Cardiac muscle cell (in vitro differentiated cells and primary cell): Measurements from ENCODE around the gene MID2. TPM values are rescaled to one million over a fixed set of nuclear protein-coding genes. Genes with fewer than 3 reads are reported as not detected.
A peak's percentile ranks its signal among the peaks of the same experiment; 100 is the strongest.

Experiments
- DNase-seq, 2 donors: peaks; one replicate each; pipeline versions ENCODE4 v3.0.0 to v3.0.0-alpha.2; 2010 to 2017; ENCODE audit warnings: low read depth in 1 of 2, low spot score in 1 of 2
- H3K27ac ChIP-seq: fragments of 200-600 bp; sonication (generic); 2 replicates; pipeline ENCODE4 v1.5.1; 2016
- H3K27me3 ChIP-seq: fragments of 200-600 bp; sonication (generic); 2 replicates; pipeline ENCODE4 v1.6.0; 2016; ENCODE audit warnings: control low read depth
- H3K36me3 ChIP-seq: fragments of 200-600 bp; sonication (generic); 2 replicates; pipeline ENCODE4 v1.5.1; 2016; ENCODE audit warnings: control low read depth
- H3K4me1 ChIP-seq: fragments of 200-600 bp; sonication (generic); 2 replicates; pipeline ENCODE4 v1.8.1; 2017; ENCODE audit warnings: low read depth, mild to moderate bottlenecking, mixed run types
- H3K4me3 ChIP-seq: fragments of 200-600 bp; sonication (generic); 2 replicates; pipeline ENCODE4 v1.5.1; 2016; ENCODE audit warnings: mild to moderate bottlenecking
- H3K9me3 ChIP-seq: fragments of 200-600 bp; sonication (generic); 2 replicates; pipeline ENCODE4 v1.5.1; 2017; ENCODE audit warnings: low read depth, mild to moderate bottlenecking, control low read depth
- CTCF ChIP-seq: IDR thresholded peaks from 2 replicates; pipeline ENCODE4 v1.5.1; 2012; ENCODE audit warnings: low read depth, mild to moderate bottlenecking, low read length
- polyA plus RNA-seq: library from polyadenylated mRNA; unstranded; fragments of >200 nt; fragmentation: Nextera tagmentation; extraction: Ambion mirVana; gene quantifications from 2 replicates; pipeline ENCODE4 v1.2.1, GENCODE V29; 2016
- total RNA-seq: library from RNA; depleted of rRNA; stranded (reverse); fragments of >200 nt; gene quantifications from 2 replicates; pipeline ENCODE4 v1.2.3, GENCODE V29; 2016

Gene MID2
- total and polyA plus RNA-seq, 2 experiments from 2014 or later, result 9.9 to 30.0 TPM

GRCh38 chrX:107834275-107835201, 8.9 kb downstream of the MID2 start:
- Histone ChIP-seq H3K9me3 (no peaks in the 10 kb centered on the region), H3K27ac (no peak overlapping the region)
- no peak for TF ChIP-seq CTCF

DNA sequence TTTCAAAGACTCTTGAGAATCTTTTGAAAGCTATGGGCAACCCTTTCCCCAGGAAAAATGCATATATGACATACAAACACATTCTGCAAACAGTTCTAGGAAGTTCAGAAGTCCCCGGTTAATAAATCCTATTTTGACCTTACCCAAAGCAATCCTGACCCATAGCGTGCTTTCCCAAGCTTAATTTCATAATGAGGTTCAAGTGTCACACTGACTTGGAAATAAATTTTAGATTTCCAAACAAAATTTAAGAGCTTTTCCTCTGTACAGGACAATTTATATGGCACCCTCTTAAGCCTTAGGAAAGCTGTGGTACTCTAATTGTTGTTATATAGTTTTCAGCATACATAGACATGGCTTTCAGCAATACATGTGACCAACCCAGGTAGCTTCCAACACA, 11.3 kb downstream of the MID2 start:
- Histone ChIP-seq H3K9me3 (no peaks in the 10 kb centered on the region), H3K4me3 (no peak overlapping the region), H3K36me3 (no peaks in the 10 kb centered on the region), H3K27me3 (no peaks in the 10 kb centered on the region), H3K4me1 (no peaks in the 10 kb centered on the region), H3K27ac (no peak overlapping the region)
- no peak for DNase-seq
- TF ChIP-seq CTCF, result no peak

More at GRCh38 chrX:107834275-107835201, 8.9 kb downstream of the MID2 start:
- no peaks in the 10 kb centered on the region for H3K4me1 ChIP-seq
- H3K4me3 ChIP-seq, result no peak overlapping the region
- no peaks in the 10 kb centered on the region for H3K27me3 ChIP-seq
- peak in 1 of 2 donors; percentile 43 for DNase-seq
- no peaks in the 10 kb centered on the region for H3K36me3 ChIP-seq

DNA sequence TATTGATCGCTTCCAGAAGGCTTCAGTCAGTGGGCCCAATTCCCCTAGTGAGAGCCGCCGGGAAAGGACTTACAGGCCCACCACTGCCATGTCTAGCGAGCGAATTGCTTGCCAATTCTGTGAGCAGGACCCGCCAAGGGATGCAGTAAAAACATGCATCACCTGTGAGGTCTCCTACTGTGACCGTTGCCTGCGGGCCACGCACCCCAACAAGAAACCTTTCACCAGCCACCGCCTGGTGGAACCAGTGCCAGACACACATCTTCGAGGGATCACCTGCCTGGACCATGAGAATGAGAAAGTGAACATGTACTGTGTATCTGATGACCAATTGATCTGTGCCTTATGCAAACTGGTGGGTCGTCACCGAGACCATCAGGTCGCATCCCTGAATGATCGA, 15.3 kb downstream of the MID2 start:
- Histone ChIP-seq H3K27me3 (no peaks in the 10 kb centered on the region), H3K4me1 (peaks cover 25% of the 10 kb centered on the region), H3K9me3 (no peaks in the 10 kb centered on the region), H3K27ac (no peak overlapping the region), H3K36me3 (no peaks in the 10 kb centered on the region), H3K4me3 (no peak overlapping the region)
- no peak for TF ChIP-seq CTCF
- no peak for DNase-seq

GRCh38 chrX:107842715-107843400, 17.2 kb downstream of the MID2 start:
- TF ChIP-seq CTCF, result no peak
- no peak for DNase-seq

GRCh38 chrX:107845625-107846024, 20.0 kb downstream of the MID2 start:
- Histone ChIP-seq H3K27me3 (no peaks in the 10 kb centered on the region), H3K9me3 (no peaks in the 10 kb centered on the region), H3K27ac (no peak overlapping the region), H3K36me3 (no peaks in the 10 kb centered on the region), H3K4me1 (peaks cover 25% of the 10 kb centered on the region), H3K4me3 (no peak overlapping the region)
- TF ChIP-seq CTCF, result no peak
- peak in 1 of 2 donors; percentile 25 for DNase-seq

More at GRCh38 chrX:107842715-107843400, 17.2 kb downstream of the MID2 start:
- no peak overlapping the region for H3K4me3 ChIP-seq
- H3K9me3 ChIP-seq, result no peaks in the 10 kb centered on the region
- peaks cover 25% of the 10 kb centered on the region for H3K4me1 ChIP-seq
- no peaks in the 10 kb centered on the region for H3K27me3 ChIP-seq
- H3K27ac ChIP-seq, result no peak overlapping the region
- no peaks in the 10 kb centered on the region for H3K36me3 ChIP-seq
